ENCODE results near the gene TRIM9.

- TF ChIP-seq, protein P1, sequence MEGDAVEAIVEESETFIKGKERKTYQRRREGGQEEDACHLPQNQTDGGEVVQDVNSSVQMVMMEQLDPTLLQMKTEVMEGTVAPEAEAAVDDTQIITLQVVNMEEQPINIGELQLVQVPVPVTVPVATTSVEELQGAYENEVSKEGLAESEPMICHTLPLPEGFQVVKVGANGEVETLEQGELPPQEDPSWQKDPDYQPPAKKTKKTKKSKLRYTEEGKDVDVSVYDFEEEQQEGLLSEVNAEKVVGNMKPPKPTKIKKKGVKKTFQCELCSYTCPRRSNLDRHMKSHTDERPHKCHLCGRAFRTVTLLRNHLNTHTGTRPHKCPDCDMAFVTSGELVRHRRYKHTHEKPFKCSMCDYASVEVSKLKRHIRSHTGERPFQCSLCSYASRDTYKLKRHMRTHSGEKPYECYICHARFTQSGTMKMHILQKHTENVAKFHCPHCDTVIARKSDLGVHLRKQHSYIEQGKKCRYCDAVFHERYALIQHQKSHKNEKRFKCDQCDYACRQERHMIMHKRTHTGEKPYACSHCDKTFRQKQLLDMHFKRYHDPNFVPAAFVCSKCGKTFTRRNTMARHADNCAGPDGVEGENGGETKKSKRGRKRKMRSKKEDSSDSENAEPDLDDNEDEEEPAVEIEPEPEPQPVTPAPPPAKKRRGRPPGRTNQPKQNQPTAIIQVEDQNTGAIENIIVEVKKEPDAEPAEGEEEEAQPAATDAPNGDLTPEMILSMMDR (IDR thresholded peaks at IDR 0.05; ENCODE audit: low read depth, low read length), result no peak
- no peak for TF ChIP-seq EZH2phosphoT487 (IDR thresholded peaks at IDR 0.05; ENCODE audit: low read depth)
Observed at GRCh38 chr14:51121096-51121495, 26.2 kb upstream of the TRIM9 start.

Measured in OCI-LY3 (cell line).